GM19099 (cell line): ENCODE data around the gene MRGPRD.

Experiments used
- POLR2A ChIP-seq: IDR thresholded peaks from 3 replicates; pipeline ENCODE4 v1.6.1; 2011; ENCODE audit warnings: low read depth; ENCODE audit not compliant: insufficient read length; ENCODE audit errors: extremely low read depth

MRGPRD gene

DNA sequence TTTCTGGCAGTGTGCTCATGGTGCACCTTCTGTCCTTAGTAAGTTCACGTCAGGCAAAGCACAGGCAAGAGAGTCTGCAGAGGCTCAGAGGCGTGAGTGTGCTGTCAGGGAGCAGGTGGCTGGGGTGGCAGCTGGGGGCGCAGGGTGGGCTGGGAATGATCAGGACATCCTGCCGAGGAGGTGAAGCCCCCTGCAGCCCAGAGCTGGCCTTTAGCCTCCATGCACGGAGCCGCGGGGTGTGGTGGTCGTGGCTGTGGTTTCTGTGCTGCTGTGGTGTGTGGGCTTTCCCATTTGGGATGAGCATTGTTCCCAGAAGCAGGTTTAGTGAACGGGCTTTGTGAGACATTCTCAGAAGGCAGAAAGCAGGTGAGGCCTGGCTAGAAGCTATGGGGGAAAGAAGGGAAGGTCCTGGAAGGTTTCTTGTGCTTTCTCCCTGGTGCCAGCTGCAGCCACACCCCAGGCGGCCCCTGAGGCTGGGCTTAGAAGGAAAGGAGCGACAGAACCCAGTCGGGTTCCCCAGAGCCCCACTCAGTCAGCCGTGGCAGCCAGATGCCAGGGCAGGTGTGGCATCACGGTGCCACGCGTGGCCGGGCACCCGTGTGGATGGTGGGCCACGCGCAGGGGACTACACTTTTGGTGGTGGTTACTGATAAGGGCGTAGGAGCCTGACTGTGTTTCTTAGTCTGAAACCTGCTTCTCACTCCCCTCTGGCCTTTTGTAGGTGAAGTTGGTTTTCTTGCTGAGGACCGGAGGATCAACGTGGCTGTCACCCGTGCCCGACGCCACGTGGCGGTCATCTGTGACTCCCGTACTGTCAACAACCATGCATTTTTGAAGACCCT is 45.0 kb downstream of the MRGPRD start:
- TF ChIP-seq POLR2A = no peak

DNA sequence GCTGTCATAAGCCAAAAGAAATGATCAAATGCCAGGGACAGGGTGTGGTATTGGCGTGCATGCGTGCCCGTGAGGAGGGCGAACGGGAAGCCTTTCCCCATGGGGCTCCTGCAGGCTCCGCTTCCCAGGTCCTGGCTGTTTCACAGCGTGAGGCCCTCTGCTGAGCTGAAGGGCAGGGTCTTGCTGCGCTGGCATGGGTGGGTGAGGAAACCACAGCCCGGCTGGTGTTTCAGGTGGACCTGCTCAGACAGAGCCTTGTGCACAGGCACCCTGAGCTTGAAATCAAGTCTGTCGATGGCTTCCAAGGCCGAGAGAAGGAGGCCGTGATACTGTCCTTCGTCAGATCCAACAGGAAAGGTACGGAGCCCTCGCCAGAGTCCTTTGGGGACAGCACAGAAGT is 45.7 kb downstream of the MRGPRD start:
- TF ChIP-seq POLR2A = no peak

GRCh38 chr11:68934666-68935065 is 46.1 kb downstream of the MRGPRD start:
- TF ChIP-seq POLR2A = no peak

GRCh38 chr11:68934321-68934645 is 46.5 kb downstream of the MRGPRD start:
- TF ChIP-seq POLR2A = no peak

DNA sequence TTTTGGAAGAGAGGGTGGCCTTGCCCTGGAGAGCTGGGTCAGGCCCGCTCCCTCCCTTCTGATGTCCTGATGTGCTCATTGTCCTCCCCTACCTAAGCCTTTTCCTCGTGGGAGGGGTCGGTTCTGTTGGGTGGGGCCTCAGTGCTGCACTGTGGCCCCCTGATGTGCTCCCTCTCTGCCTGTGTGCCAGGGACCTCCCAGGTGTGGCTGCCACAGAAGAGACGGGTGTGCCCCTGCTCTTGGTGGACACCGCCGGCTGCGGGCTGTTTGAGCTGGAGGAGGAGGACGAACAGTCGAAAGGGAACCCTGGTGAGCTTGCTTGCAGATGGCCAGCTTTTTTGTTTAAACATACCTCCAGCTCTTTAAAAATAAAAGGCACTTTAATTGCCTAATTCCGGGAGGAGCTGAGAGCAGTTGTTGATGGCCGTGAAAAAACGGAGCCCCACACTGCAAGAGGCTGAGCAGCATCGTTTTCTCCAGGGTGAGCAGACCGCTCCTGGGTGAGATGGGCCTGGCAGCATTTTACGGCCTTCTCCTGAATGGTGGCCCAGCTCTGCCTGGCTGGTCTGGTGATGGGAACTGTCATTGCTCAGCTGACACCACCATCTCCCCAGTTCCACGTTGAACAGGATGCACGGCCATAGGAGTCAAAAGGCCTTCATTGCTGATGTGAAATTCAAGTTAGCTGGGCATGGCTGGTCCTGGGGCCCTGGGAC is 47.0 kb downstream of the MRGPRD start:
- no peak for TF ChIP-seq POLR2A

- no peak for TF ChIP-seq POLR2A
Observed at GRCh38 chr11:68932933-68933577, 47.7 kb downstream of the MRGPRD start.

- TF ChIP-seq POLR2A = no peak
Observed at GRCh38 chr11:68932358-68932757, 48.4 kb downstream of the MRGPRD start.

DNA sequence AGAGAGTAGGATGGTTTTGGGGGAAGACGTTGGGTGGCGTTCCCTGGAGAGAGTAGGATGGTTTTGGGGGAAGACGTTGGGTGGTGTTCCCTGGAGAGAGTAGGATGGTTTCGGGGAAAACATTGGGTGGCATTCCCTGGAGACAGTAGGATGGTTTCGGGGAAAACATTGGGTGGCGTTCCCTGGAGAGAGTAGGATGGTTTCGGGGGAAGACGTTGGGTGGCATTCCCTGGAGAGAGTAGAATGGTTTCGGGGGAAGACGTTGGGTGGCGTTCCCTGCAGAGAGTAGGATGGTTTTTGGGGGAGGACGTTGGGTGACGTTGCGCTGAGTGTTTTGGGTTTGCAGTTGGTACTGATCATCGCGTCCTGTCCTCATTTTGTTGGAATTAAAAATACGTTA is 48.9 kb downstream of the MRGPRD start:
- no peak for TF ChIP-seq POLR2A

- TF ChIP-seq POLR2A = no peak
Observed at GRCh38 chr11:68930991-68931855, 49.6 kb downstream of the MRGPRD start.
